HL-60/S4 treated with retinoic acid at 250 ng/mL for 4 days and 3 days (cell line): ENCODE measurements around the gene PSD.
"Not testable (repeated sequence)": the region's sequence is repeated elsewhere in the genome, so short reads cannot be mapped to it uniquely, and the experiment has no call there.

ENCODE experiments used
- in situ Hi-C: fragments of 300-500 bp; cut with MboI; formaldehyde crosslinking; loops from 2 replicates; pipeline ENCODE4 v1.7.0; 2022; ENCODE audit warnings: low sequenced_read_pairs

The PSD gene

GRCh38 chr10:102418622-102419268, at the start of gene PSD:
PSD (minus strand) TSS chr10:102418785; CDS start chr10:102417038, 1,747 bp downstream.
- in situ Hi-C loops = no loop called here

GRCh38 chr10:102467971-102468438, 49.4 kb upstream of the PSD start:
- in situ Hi-C loops = no loop called here

- in situ Hi-C loops = no loop called here
These were observed 48.7 kb upstream of the PSD start for GRCh38 chr10:102467318-102467717.

- in situ Hi-C loops = no loop called here
These were observed 46.9 kb upstream of the PSD start for GRCh38 chr10:102465466-102465865.

- in situ Hi-C loops = no loop called here
These were observed 45.4 kb upstream of the PSD start for GRCh38 chr10:102463983-102464382.

GRCh38 chr10:102462512-102463054, 44.0 kb upstream of the PSD start:
- in situ Hi-C loops = no loop called here

GRCh38 chr10:102461187-102462054, 42.8 kb upstream of the PSD start:
- in situ Hi-C loops = no loop called here

GRCh38 chr10:102460836-102461186, 42.2 kb upstream of the PSD start:
- in situ Hi-C loops = no loop called here

GRCh38 chr10:102458656-102459055, 40.1 kb upstream of the PSD start:
- in situ Hi-C loops = no loop called here

GRCh38 chr10:102457591-102458150, 39.1 kb upstream of the PSD start:
- in situ Hi-C loops = no loop called here

- in situ Hi-C loops = no loop called here
These were observed 37.4 kb upstream of the PSD start for GRCh38 chr10:102455893-102456471.

GRCh38 chr10:102454662-102455487, 36.3 kb upstream of the PSD start:
- in situ Hi-C loops = not testable (repeated sequence)

GRCh38 chr10:102453502-102453901, 34.9 kb upstream of the PSD start:
- in situ Hi-C loops = no loop called here

- in situ Hi-C loops = no loop called here
These were observed 34.2 kb upstream of the PSD start for GRCh38 chr10:102452672-102453340.

- in situ Hi-C loops = no loop called here
These were observed 32.8 kb upstream of the PSD start, which contains the start of gene C10orf95 for GRCh38 chr10:102451105-102451969. C10orf95 (minus strand) TSS chr10:102451543; CDS start chr10:102451093, 450 bp downstream.

GRCh38 chr10:102450374-102451104, 32.0 kb upstream of the PSD start:
- in situ Hi-C loops = no loop called here

- in situ Hi-C loops = no loop called here
These were observed 31.5 kb upstream of the PSD start for GRCh38 chr10:102450124-102450373.
